GM21360 (cell line): Measurements from ENCODE around the gene NETO2.
A peak's percentile ranks its signal among the peaks of the same experiment; 100 is the strongest.
"Not testable (repeated sequence)": the region's sequence is repeated elsewhere in the genome, so short reads cannot be mapped to it uniquely, and the experiment has no call there.

Experiments used
- ATAC-seq: cut with Tn5 transposase; IDR thresholded peaks from one replicate; pipeline ENCODE4 v1.9.1; 2021; ENCODE audit warnings: mild to moderate bottlenecking, moderate library complexity; ENCODE audit not compliant: unreplicated experiment

The NETO2 gene, protein sequence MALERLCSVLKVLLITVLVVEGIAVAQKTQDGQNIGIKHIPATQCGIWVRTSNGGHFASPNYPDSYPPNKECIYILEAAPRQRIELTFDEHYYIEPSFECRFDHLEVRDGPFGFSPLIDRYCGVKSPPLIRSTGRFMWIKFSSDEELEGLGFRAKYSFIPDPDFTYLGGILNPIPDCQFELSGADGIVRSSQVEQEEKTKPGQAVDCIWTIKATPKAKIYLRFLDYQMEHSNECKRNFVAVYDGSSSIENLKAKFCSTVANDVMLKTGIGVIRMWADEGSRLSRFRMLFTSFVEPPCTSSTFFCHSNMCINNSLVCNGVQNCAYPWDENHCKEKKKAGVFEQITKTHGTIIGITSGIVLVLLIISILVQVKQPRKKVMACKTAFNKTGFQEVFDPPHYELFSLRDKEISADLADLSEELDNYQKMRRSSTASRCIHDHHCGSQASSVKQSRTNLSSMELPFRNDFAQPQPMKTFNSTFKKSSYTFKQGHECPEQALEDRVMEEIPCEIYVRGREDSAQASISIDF

DNA sequence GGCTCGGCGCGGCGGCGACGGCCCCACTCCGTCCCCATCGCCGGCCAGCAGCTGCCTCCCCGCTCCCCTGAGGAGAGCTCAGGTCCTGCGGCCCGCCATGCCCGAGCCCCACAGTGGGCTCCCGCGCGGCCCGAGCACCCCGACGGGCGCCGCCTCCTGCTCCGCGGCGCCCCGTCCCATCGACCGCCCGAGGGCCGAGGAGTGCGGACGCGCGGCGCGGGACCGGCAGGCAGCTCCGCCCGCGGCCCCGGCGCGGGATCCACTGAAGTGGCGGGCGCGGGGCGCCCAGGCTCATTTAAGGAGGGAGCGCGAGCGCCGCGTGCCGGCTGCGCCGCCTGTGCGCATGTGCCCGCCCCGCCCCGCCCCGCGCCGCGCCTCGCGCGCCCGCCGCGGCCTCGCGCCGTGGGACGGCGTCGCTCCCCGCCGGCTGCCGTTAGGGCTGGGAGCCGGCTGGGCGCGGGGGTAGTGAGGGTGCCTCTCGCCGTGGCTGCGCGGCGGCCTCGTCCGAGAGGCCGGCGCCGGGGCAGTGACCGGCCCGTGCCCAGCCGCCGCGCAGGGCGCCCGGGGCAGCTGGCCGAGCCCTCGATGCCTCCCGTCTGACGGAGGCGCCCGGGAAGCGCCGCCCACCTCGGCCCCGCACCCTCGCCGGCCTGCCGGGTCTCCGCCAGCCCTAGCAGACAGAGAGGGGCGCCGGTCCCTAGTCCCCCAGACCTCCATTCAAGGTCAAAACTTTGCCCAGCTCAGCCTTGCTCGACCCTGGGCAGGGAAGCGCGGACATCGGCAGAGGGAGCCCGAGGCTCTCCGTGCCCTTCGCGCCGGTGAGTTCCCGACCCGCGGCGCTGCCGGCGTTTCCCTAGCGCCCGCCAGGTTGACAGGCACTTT is at the start of gene NETO2:
Gene NETO2, minus strand, starts transcription at position 269 of the 882 bp plus-strand sequence. CDS start 333 bp downstream, outside the sequence.
- peak; percentile 44 for ATAC-seq

DNA sequence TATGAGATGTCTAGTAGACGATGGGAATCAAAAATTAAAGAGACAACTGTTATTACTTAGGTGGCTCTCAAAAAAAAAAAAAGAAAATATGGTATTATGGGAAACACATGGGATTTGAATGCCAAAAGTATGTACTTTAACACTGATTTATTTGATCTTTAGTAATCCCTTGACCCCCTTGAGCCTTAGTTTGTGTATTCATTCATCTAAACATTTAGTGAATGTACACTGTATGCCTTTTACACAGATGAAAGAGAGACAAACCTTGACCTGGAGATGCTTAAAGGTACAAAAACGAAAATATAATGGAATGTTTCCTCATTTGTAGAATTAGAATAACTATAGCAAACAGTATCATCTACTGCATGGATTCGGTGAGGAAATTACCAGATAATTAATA is 38.6 kb upstream of the NETO2 start:
- ATAC-seq = no peak

DNA sequence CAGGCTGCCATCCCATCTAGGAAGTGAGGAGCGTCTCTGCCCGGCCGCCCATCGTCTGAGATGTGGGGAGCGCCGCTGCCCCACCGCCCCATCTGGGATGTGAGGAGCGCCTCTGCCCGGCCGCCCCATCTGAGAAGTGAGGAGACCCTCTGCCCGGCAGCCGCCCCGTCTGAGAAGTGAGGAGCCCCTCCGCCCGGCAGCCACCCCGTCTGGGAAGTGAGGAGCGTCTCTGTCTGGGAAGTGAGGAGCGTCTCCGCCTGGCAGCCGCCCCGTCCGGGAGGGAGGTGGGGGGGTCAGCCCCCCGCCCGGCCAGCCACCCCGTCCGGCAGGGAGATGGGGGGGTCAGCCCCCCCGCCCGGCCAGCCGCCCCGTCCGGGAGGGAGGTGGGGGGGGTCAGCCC is 37.3 kb upstream of the NETO2 start:
- not testable (repeated sequence) for ATAC-seq

DNA sequence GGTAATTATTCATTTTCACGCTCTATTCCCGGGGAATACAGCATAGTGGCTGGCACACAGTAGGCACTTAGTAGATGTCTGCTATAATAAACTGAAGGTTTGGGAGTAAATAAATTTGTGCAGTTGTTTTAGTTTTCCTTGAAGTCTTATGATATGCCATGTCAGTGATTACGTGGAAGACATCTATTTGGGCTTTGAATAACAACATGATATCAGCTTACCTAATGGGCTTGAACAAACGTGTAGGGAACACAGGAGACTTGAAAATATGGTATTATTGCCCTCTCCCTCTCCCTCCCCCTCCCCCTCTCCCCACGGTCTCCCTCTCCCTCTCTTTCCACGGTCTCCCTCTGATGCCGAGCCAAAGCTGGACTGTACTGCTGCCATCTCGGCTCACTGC is 36.3 kb upstream of the NETO2 start:
- ATAC-seq = no peak

DNA sequence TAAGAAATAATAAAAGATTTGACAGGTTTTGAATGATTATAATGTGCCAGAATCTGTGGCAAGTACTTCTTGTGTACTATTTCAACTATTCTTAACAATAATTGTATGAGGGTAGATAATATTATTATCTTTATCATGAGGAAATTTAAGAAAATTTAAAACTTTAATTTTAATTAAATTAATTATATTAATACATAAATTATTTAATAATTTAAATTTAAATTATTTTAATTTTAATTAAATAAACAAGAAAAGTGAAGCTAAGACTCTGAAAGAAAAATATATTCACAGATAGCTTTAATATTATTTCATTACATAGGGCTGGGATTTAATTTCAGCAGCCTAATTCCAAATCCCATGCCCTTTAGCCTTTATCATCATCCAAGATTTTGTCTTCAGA is 31.4 kb upstream of the NETO2 start:
- no peak for ATAC-seq

DNA sequence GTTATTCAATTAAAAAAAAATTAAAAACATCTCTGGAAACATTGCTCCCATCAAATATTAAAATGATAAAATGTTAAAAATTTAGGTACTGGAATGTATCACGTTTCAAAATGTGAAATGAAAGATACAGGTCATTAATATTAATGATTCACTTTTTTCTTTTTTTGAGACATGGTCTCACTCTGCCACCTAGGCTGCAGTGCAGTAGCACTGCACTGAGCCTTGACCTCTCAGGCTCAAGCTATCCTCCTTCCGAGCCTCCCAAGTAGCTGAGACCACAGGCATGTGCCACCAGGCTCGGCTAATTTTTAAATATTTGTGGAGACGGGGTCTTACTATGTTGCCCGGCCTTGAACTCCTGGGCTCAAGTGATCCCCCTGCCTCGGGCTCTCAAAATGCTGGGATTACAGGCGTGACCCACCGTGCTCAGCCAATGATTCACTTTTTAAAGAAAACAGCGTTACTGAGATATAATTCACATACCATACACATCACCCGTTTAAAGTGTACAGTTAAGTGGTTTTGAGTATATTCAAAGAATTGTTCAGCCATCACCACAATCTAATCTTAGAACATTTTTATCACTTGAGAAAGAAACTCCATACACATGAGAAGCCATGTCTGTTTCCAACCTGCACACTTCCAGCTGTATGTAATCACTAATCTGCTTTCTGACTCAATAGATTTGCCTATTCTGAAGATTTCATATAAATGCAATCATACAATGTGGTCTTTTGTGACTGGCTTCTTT is 19.1 kb upstream of the NETO2 start:
- ATAC-seq = no peak

DNA sequence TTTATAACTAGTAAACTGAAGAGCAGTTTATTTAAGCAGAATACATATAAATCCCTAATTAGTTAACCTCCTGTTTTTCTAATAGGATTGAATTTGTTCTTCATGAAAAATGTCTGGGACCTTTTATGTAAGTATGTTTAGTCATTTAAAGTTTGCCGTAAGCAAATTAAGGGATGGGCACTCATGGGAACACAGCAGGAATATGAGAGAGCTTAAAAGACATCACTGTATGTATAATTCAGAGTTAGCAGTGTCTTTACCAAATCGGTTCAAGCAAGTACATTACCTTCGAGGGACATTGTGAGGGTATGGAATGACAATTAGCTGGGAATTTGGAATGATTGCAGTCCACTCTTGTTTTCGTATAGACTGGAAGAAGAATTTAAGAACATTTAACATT is 17.7 kb upstream of the NETO2 start:
- no peak for ATAC-seq

DNA sequence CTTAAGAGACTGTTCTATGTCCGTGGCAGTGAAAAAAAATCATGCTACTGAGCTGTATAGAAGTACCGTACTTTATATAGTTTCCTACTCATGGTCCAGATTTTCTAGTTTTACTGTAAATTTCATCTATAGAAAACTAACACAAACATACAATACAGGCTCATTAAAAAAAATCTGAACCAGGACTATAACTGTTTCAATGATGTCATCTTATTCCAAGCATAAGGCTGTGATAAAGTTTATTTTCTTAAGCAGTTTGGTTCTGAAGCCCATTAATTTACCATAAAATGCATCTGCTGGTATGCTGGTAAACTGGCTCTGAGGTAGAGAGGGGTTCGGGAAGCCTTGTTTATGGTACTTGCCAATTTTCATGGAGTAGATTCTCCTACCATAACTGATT is 16.7 kb upstream of the NETO2 start:
- ATAC-seq = no peak

DNA sequence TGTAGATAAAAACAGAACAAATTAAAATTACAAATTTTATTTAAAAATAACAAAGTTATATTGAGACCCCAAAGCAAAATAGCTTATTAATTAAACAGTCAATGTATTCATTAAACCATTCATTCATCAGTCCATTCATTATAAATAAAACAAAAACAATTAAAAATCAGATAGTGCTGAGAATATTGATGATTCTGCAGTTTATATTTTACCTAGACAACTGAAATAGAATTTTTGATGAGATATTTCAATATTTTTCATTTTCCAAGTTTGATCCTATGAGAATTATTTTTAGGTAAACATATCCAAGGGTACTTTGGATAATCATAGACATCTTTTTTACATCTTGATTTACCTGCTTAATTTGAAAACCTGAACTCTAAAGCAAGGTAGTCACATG is 15.2 kb upstream of the NETO2 start:
- no peak for ATAC-seq

DNA sequence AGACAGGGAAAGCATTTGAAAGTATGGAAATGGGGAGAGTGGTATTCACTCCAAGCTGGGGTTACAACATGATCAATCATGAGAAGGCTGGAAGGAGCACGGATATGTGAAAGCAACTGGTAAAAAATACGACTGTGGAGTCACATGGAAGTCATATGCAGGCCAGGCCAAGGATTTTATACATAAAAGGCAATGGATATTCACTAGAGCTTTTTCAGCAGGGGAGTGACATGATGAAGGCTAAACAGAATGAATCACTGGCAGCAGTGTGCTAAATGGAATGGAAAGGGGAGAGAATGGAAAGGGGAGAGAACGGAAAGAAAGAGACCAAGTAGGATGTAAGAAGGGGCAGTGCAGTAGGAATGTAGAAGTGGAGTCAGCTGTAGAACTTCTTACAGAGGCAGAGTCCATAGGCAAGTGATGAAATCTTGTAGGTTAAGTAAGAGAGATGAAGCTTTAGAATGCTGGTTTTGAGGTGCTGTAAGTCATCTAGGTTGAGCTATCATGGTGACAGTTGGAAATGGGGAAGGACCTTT is 13.0 kb upstream of the NETO2 start:
- no peak for ATAC-seq

DNA sequence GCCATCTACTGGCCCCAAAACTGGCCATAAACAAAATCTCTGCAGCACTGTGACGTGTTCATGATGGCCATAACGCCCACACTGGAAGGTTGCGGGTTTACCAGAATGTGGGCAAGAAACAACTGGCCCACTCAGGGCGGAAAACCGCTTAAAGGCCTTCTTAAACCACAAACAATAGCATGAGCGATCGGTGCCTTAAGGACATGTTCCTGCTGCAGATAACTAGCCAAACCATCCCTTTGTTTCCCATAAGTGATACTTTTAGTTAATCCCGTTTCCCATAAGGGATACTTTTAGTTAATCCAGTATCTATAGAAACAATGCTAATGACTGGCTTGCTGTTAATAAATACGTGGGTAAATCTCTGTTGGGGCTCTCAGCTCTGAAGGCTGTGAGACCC is 8.8 kb upstream of the NETO2 start:
- ATAC-seq = not testable (repeated sequence)

DNA sequence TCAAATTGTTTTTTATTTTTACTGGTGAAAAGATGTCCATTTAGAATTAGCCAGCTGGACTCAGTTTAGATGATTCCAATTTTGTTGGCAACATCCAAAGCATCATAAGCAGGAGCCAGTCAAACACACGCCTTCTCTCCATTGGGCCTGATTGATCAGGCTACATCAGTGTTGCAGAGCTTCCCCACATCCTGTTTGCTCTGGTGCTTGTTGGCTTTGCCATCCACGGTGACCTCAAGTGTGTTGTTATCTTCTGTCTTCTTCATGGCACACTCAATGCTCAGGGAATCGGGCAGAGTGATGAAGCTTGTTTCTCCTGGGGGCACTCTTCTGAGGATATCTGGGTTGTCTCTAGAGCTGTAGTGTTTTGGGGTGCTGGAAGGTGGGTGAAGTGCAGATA is 6.3 kb upstream of the NETO2 start:
- no peak for ATAC-seq

DNA sequence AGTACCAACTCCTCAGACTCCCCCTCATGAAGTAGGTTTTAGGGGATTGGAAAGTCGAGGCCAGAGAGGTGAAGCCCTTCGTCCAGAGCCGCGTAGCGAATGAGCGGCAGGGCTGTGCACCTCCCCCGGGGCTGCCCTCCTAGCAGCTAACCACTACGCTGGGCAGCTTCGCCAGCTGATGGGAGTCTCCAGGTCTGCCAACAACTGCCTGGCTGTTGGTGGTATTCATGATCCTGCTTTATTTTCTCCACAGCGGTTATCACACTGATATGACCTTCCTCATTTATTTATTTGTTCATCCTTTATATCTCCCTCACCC is 773 bp upstream of the NETO2 start:
- no peak for ATAC-seq

DNA sequence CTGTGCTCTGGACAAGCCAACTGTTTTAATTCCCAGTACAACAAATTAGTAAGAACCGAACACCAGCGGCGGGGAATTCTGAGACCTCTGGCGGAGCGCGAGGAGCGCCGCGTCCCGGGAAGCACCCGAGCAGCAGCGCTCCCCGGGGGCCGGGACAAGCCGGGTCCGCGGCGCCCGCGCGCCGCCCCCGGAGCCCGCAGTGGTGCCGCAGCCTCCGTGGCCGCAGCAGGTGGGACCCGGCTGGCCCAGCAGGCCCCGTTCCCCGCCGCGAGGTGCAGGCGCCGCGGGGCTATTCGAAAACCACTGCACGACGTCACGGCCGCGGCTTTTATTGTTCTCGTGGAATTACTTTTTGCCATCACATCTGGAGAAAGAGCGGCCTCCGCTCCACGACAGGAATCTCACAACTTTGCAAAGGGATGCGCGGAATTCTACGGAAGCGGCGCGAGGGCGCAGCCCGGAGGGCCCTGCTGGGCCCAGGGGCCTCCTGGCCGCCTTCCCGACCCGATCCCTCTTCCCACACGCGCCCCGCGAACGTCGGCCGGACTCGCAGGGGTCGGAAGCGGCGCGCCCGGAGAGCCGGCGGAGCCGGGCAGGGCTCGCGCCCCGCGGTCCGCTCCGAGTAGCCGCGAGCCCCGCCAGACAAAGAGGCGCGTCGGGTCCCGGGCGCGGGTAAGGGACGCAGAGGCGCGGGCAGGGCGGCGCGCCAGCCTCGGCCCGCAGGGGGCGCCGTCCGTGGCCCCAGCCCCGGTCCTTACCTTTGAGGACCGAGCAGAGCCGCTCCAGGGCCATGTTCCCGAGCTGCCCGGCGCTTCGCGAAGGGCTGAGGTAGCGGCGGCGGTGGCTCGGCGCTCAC is 696 bp downstream of the NETO2 start:
- ATAC-seq = peak; percentile 54

DNA sequence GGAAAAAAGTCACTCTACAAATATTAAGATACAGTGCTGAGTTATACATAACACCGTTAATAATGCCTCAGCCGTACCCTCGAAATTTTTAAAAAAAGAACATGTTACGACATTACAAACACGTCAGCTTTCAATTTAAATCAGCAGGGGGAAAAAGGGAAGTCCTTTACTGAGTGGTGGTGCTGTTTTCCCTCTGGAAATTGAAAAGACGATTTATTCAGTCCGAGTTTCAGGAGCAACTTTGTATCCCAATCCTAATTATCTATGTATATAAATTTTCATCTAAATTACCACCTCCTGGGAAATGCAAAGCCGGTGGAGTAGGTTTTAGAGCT is 1.3 kb downstream of the NETO2 start:
- no peak for ATAC-seq

DNA sequence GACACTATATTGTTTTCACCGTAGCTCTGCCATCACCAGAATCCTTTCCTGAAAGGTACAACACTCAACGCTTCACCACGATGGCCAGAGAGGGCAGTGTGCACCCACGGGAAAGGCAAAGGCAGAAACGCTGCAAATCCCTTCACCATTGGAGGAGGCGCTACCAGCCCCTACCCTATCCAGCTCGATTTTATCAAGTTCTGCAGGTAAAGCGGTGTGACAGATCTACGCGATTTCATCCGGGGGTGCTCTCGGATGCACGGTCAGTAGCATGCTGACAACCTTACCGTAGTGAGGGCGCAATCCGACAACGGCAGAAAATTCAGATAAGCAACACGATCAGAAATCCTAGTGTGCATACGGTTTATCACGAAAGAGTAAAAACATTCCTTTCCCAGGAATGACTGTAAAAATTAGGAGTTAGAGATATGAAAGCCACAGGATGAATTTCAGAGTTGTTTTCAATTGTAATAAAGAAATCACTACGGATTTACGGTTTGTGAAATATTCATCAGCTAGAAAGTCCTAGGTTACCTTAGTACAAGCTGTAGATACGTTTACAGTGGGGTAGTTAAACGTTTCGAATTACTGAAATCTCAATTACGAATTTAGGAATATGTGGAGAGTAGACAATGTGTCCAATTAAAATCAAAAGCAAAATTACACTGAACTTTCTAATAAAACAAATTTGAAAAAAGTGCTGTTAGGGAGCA is 1.8 kb downstream of the NETO2 start:
- ATAC-seq = peak; percentile 49

DNA sequence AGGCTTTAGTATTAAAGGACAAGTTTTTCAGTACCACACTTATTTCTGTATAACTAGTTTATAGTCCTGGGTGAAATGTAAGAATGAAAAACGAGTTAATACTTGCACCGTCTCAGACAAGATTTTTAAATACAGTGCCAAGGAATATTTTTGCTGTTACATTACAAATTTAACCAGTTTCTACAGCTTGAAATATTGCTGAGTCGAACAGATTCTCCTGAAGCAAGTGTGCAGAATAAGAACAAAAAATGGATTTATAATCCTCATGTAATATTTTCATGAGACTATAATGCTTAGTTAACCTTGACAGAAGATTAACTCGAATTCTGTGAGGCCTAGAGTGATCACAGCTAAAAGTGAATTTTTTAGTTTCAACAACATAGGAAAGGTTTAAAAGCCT is 3.1 kb downstream of the NETO2 start:
- ATAC-seq = no peak

DNA sequence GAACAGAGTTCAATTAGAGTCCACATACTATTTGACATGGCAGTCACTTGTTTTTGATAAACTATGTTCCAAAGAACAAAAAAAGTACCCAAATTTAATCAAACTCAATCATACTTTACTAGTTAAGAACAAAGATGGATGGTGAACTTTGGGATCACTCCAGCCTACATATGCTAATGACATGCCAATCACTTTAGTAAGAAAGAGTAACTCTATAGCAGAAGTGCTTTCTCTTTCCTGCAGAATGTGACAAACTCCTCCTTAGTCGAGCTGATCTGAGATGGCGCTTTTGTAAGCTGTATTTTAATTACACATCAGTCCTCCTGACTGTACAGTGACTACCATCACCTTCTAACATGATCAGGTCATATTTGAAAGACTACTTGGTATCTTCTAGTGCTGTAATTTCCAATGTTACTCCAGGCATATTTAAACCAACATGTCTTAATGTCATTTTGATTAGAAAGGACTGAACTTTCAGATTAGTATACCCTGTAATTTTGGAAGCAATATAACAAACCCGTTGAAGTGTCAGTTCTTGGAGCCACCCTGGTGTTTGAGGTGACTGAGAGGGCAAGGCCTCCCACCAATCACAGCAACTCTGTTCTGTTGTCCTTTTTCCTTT is 4.1 kb downstream of the NETO2 start:
- ATAC-seq = no peak

DNA sequence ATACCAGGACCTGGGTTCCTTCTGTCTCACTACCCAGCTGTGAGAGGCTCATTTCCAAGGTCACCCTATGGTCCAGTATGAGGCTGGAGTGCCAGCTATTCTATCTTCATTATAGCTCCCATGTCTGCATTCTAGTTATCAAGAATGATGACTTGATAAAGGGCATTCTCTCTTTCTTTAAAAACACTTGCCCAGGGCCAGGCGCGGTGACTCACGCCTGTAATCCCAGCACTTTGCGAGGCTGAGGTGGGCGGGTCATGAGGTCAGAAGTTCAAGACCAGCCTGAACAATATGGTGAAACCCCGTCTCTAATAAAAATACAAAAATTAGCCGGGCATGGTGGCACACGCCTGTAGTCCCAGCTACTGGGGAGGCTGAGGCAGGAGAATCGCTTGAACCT is 5.8 kb downstream of the NETO2 start:
- ATAC-seq = not testable (repeated sequence)
